H1 (cell line): ENCODE results near the gene SLC12A7. TPM values are rescaled to one million over a fixed set of nuclear protein-coding genes. Genes with fewer than 3 reads are reported as not detected.

Source experiments
- ASH2L ChIP-seq: fragments of 200-600, 300-600 bp; sonication (generic); IDR thresholded peaks from one replicate; pipeline ENCODE4 v1.7.1; 2017; ENCODE audit warnings: low read length
- JUN ChIP-seq: IDR thresholded peaks from 2 replicates; pipeline ENCODE4 v1.6.1; 2011; ENCODE audit warnings: low read depth, mild to moderate bottlenecking, improper control_type of control experiment, low read length
- MAFK ChIP-seq: IDR thresholded peaks from 2 replicates; pipeline ENCODE4 v1.6.1; 2012; ENCODE audit warnings: low read depth, mild to moderate bottlenecking, improper control_type of control experiment, low read length
- PHF8 ChIP-seq: fragments of 200-600 bp; sonication (generic); conservative IDR thresholded peaks from 2 replicates; pipeline ENCODE4 v1.7.1; 2012; ENCODE audit warnings: low read depth, mild to moderate bottlenecking, inconsistent platforms, low read length, moderate library complexity
- RAD21 ChIP-seq, 2 experiments: IDR thresholded peaks in 1 of 2; conservative IDR thresholded peaks in 1 of 2; 2 replicates each; pipeline ENCODE4 v1.6.1; 2011; ENCODE audit warnings: low read depth in 2 of 2, low read length in 2 of 2, improper control_type of control experiment in 1 of 2, inconsistent platforms in 1 of 2, mild to moderate bottlenecking in 1 of 2, moderate library complexity in 1 of 2
- YY1 ChIP-seq: IDR thresholded peaks from 2 replicates; pipeline ENCODE4 v1.6.1; 2011; ENCODE audit warnings: low read depth, mild to moderate bottlenecking, low read length
- ZNF274 ChIP-seq: IDR thresholded peaks from 2 replicates; pipeline ENCODE4 v1.7.0; 2012; ENCODE audit warnings: low read length, borderline replicate concordance; ENCODE audit errors: extremely low read depth
- polyA plus RNA-seq, 7 experiments: library from polyadenylated mRNA; depleted of rRNA in 3 of 7; stranded (reverse) in 5 of 7; unstranded in 2 of 7; fragments of >200 nt in 5 of 7; fragments of 200-250 nt in 2 of 7; gene quantifications; 1 replicate in 5 of 7; 2 replicates in 1 of 7; 4 replicates in 1 of 7; pipeline versions ENCODE4 v1.2.1 to v1.2.3, GENCODE V29; 2011 to 2013; ENCODE audit warnings: missing spikeins in 2 of 7, mixed read lengths in 2 of 7
- total RNA-seq: library from RNA; stranded (reverse); fragmentation: NEBNext Ultra II Directional; extraction: Animal tissue kit (Norgen Biotek cat#: 25700); gene quantifications from 2 replicates; pipeline ENCODE4 v1.2.1, GENCODE V29; 2021
- TF ChIP-seq, protein P1 (sequence below), 3 experiments: IDR thresholded peaks; 1 replicate in 2 of 3; 2 replicates in 1 of 3; pipeline versions ENCODE4 v1.5.1 to v1.6.1; 2011; ENCODE audit warnings: low read length in 3 of 3, mild to moderate bottlenecking in 3 of 3, inconsistent platforms in 2 of 3, low read depth in 1 of 3, moderate library complexity in 1 of 3; ENCODE audit not compliant: insufficient read depth in 1 of 3; ENCODE audit errors: control extremely low read depth in 1 of 3

SLC12A7 gene
- total and polyA plus RNA-seq, 2 of the 8 experiments (the other 6 are each of a cell fraction or from before 2014, with no cell fraction given) = 23.5 to 39.7 TPM

DNA sequence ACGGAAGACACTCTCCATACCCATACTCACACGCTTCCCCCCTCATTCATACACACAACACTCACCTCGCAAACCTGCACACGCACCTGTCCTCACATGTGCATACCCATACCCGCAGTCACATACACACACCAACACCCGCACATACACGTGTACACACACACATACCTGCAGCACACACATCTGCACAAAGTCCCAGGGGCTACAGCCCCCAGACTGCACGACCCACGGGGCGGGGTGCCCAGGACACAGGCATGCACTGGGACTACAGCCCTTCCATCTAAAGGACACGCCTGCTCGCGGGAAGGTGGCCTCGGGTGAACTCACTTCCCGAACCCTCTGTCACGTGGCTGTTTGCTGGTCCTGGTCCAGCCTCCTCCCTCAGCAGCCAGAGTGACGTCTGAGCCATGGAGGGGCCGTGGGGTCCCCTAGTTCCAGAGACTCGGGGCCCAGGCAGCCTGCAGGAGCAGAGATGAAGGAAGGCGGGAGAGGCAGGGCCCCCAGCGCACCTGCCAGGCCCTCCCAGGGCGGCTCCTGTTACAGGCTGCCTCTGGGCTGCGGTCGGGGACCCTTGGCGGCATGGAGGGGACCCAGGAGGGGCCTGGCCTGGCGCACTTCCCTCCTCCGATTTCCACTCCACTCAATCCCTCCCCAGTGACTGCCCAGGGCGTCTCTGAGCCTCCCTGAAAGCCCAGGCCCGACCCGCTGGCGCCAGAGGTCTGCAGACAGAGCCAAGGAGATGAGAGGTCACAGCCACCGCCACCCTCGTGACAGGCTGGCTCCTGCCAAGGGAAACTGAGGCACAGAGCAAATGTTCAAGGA, 8.1 kb downstream of the SLC12A7 start (continued):
- TF ChIP-seq, protein P1, sequence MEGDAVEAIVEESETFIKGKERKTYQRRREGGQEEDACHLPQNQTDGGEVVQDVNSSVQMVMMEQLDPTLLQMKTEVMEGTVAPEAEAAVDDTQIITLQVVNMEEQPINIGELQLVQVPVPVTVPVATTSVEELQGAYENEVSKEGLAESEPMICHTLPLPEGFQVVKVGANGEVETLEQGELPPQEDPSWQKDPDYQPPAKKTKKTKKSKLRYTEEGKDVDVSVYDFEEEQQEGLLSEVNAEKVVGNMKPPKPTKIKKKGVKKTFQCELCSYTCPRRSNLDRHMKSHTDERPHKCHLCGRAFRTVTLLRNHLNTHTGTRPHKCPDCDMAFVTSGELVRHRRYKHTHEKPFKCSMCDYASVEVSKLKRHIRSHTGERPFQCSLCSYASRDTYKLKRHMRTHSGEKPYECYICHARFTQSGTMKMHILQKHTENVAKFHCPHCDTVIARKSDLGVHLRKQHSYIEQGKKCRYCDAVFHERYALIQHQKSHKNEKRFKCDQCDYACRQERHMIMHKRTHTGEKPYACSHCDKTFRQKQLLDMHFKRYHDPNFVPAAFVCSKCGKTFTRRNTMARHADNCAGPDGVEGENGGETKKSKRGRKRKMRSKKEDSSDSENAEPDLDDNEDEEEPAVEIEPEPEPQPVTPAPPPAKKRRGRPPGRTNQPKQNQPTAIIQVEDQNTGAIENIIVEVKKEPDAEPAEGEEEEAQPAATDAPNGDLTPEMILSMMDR (IDR thresholded peaks at IDR 0.05; ENCODE audit: control extremely low read depth in 1 of 3, insufficient read depth in 1 of 3, low read depth in 1 of 3, low read length in 3 of 3) = no peak
- no peak for TF ChIP-seq YY1
- no peak for TF ChIP-seq ASH2L
- TF ChIP-seq MAFK = no peak
- no peak for TF ChIP-seq RAD21 (IDR thresholded peaks at IDR 0.05 in 1 of 2, conservative IDR thresholded peaks at IDR 0.05 in 1 of 2; ENCODE audit: low read depth in 2 of 2, low read length in 2 of 2)
- no peak for TF ChIP-seq ZNF274
- no peak for TF ChIP-seq PHF8
- no peak for TF ChIP-seq JUN
